Mesothelial cell of epicardium (in vitro differentiated cells): Measurements from ENCODE around the gene CTNND1. TPM values are rescaled to one million over a fixed set of nuclear protein-coding genes. Genes with fewer than 3 reads are reported as not detected.

Source experiments
- DNase-seq, 2 experiments: peaks; one replicate each; pipeline ENCODE4 v3.0.0; 2021; ENCODE audit warnings: low spot score in 2 of 2; ENCODE audit not compliant: unreplicated experiment in 2 of 2
- H3K27ac Mint-ChIP-seq: 2 replicates; pipeline ENCODE4 v1.8.0; 2021; ENCODE audit warnings: mixed read lengths
- H3K27me3 Mint-ChIP-seq: 2 replicates; pipeline ENCODE4 v1.8.0; 2021; ENCODE audit warnings: low read depth, mixed read lengths
- H3K36me3 Mint-ChIP-seq: 2 replicates; pipeline ENCODE4 v1.8.0; 2021; ENCODE audit warnings: mixed read lengths
- H3K4me1 Mint-ChIP-seq: 2 replicates; pipeline ENCODE4 v1.8.0; 2021; ENCODE audit warnings: mixed read lengths
- H3K4me3 Mint-ChIP-seq: 2 replicates; pipeline ENCODE4 v1.8.0; 2021; ENCODE audit warnings: mild to moderate bottlenecking, moderate library complexity, mixed read lengths
- H3K9me3 Mint-ChIP-seq: 2 replicates; pipeline ENCODE4 v1.8.0; 2021; ENCODE audit warnings: mixed read lengths
- total RNA-seq: library from RNA; stranded (reverse); gene quantifications from 3 replicates; pipeline ENCODE4 v1.2.1, GENCODE V29; 2021
- TF ChIP-seq, protein P1 (sequence below): fragments of 200-600 bp; sonication (generic); IDR thresholded peaks from one replicate; pipeline ENCODE4 v1.5.0; 2021; ENCODE audit warnings: antibody characterized with exemption; ENCODE audit not compliant: unreplicated experiment

Gene CTNND1
- total RNA-seq, 1 donor from 2014 or later, result 250 TPM

- TF ChIP-seq, protein P1, sequence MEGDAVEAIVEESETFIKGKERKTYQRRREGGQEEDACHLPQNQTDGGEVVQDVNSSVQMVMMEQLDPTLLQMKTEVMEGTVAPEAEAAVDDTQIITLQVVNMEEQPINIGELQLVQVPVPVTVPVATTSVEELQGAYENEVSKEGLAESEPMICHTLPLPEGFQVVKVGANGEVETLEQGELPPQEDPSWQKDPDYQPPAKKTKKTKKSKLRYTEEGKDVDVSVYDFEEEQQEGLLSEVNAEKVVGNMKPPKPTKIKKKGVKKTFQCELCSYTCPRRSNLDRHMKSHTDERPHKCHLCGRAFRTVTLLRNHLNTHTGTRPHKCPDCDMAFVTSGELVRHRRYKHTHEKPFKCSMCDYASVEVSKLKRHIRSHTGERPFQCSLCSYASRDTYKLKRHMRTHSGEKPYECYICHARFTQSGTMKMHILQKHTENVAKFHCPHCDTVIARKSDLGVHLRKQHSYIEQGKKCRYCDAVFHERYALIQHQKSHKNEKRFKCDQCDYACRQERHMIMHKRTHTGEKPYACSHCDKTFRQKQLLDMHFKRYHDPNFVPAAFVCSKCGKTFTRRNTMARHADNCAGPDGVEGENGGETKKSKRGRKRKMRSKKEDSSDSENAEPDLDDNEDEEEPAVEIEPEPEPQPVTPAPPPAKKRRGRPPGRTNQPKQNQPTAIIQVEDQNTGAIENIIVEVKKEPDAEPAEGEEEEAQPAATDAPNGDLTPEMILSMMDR, result no peak
- peaks cover 13% of the 10 kb centered on the region for H3K4me1 Mint-ChIP-seq
- H3K27ac Mint-ChIP-seq, result peak overlapping the region; percentile 100
These were observed 19.5 kb upstream of the CTNND1 start for GRCh38 chr11:57742087-57742452.

GRCh38 chr11:57744357-57744756 lies 17.2 kb upstream of the CTNND1 start:
- no peaks in the 10 kb centered on the region for H3K27me3 Mint-ChIP-seq
- H3K27ac Mint-ChIP-seq, result no peak overlapping the region
- H3K36me3 Mint-ChIP-seq, result peaks cover 14% of the 10 kb centered on the region
- TF ChIP-seq, protein P1, result no peak
- no peak for DNase-seq
- peaks cover 13% of the 10 kb centered on the region for H3K4me1 Mint-ChIP-seq
- H3K4me3 Mint-ChIP-seq, result peak overlapping the region; percentile 24
- H3K9me3 Mint-ChIP-seq, result no peaks in the 10 kb centered on the region

More at GRCh38 chr11:57742087-57742452, 19.5 kb upstream of the CTNND1 start:
- no peaks in the 10 kb centered on the region for H3K9me3 Mint-ChIP-seq
- DNase-seq, result no peak
- H3K4me3 Mint-ChIP-seq, result peak overlapping the region; percentile 94
- no peaks in the 10 kb centered on the region for H3K27me3 Mint-ChIP-seq
- peaks cover 22% of the 10 kb centered on the region for H3K36me3 Mint-ChIP-seq

GRCh38 chr11:57745206-57745605 lies 16.4 kb upstream of the CTNND1 start:
- no peak for DNase-seq

DNA sequence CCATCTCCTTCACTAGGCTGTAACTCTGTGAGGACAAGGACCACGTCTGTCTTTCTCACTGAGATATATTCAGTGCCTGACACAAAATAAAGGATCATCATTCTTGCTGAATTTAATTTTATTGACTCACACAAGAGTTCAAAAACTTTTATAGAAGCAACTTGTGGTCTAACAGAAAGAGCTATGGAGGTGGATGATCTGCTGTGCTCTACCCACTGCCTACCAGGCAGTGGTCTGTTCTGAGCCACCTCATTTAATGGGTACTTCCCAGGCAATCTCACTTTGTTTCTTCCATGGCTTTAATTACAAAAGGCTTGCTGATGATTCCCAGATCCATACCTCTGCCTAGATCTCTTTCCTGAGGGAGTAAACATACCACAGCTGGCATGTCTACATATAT lies 14.7 kb upstream of the CTNND1 start:
- Mint-ChIP-seq H3K9me3 (no peaks in the 10 kb centered on the region), H3K27me3 (no peaks in the 10 kb centered on the region), H3K36me3 (peaks cover 16% of the 10 kb centered on the region), H3K4me1 (peaks cover 10% of the 10 kb centered on the region), H3K27ac (peak overlapping the region; percentile 72), H3K4me3 (no peak overlapping the region)
- TF ChIP-seq, protein P1, result no peak
- no peak for DNase-seq

More at GRCh38 chr11:57745206-57745605, 16.4 kb upstream of the CTNND1 start:
- no peaks in the 10 kb centered on the region for H3K27me3 Mint-ChIP-seq
- H3K4me1 Mint-ChIP-seq, result peaks cover 13% of the 10 kb centered on the region
- no peak overlapping the region for H3K4me3 Mint-ChIP-seq
- peak overlapping the region; percentile 47 for H3K27ac Mint-ChIP-seq
- H3K36me3 Mint-ChIP-seq, result peaks cover 14% of the 10 kb centered on the region
- H3K9me3 Mint-ChIP-seq, result no peaks in the 10 kb centered on the region
- TF ChIP-seq, protein P1, result no peak

DNA sequence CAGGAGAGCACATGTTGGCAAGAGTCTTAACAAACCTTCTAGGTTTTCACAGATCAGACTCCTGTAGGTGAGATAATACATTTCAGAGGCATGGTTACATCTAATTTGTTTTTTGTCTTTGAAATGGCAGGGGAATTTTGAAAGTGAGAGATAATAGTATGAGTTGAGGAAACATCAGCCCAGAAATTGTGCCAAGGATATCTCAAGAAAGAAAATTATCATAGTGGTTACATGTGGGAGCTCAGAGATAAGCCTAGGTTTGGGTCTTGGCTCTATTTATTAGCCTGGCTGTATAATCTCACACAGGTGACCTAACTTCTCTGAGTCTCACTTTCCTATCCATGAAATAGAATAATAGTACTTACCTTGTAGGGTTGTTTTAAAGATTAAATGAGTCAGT lies 10.4 kb upstream of the CTNND1 start:
- Mint-ChIP-seq H3K9me3 (no peaks in the 10 kb centered on the region), H3K27ac (no peak overlapping the region), H3K4me3 (no peak overlapping the region), H3K36me3 (peaks cover 7% of the 10 kb centered on the region), H3K27me3 (no peaks in the 10 kb centered on the region), H3K4me1 (no peaks in the 10 kb centered on the region)
- no peak for DNase-seq
- TF ChIP-seq, protein P1, result no peak
